Uterus (tissue), 4 donors: ENCODE results near the gene REN. TPM values are rescaled to one million over a fixed set of nuclear protein-coding genes. Genes with fewer than 3 reads are reported as not detected.
A peak's percentile ranks its signal among the peaks of the same experiment; 100 is the strongest.

Source experiments
- DNase-seq, 2 donors: peaks; one replicate each; pipeline ENCODE4 v3.0.0-alpha.2; 2019 to 2020
- H3K27ac ChIP-seq, 2 donors: fragments of 200-600 bp; sonication (generic); 1 replicate in 1 of 2; 2 replicates in 1 of 2; pipeline ENCODE4 v1.5.1; 2016 to 2018
- H3K27me3 ChIP-seq, 2 donors: fragments of 200-600 bp; sonication (generic); one replicate each; pipeline ENCODE4 v1.5.1; 2018 to 2019; ENCODE audit warnings: control low read depth in 1 of 2
- H3K36me3 ChIP-seq, 2 donors: fragments of 200-600 bp; sonication (generic); one replicate each; pipeline ENCODE4 v1.5.1; 2019; ENCODE audit warnings: control low read depth in 1 of 2
- H3K4me1 ChIP-seq, 2 donors: fragments of 200-600 bp; sonication (generic); one replicate each; pipeline ENCODE4 v1.5.1; 2018 to 2019; ENCODE audit warnings: control low read depth in 1 of 2
- H3K4me3 ChIP-seq, 2 donors: fragments of 200-600 bp; sonication (generic); 1 replicate in 1 of 2; 2 replicates in 1 of 2; pipeline ENCODE4 v1.5.1; 2018 to 2019; ENCODE audit warnings: mild to moderate bottlenecking in 1 of 2
- H3K9me3 ChIP-seq, 2 donors: fragments of 200-600 bp; sonication (generic); one replicate each; pipeline ENCODE4 v1.5.1; 2019; ENCODE audit warnings: control low read depth in 1 of 2
- CTCF ChIP-seq, 4 experiments: fragments of 200-600 bp in 2 of 4; fragments of 450-650 bp in 2 of 4; sonication (generic) in 2 of 4; IDR thresholded peaks; one replicate each; pipeline ENCODE4 v1.5.1; 2016 to 2019; ENCODE audit warnings: antibody characterized with exemption in 4 of 4, mild to moderate bottlenecking in 2 of 4, moderate library complexity in 1 of 4
- POLR2A ChIP-seq, 2 donors: fragments of 450-650 bp; IDR thresholded peaks; one replicate each; pipeline ENCODE4 v1.6.1; 2016; ENCODE audit warnings: antibody characterized with exemption in 2 of 2, mild to moderate bottlenecking in 1 of 2, moderate library complexity in 1 of 2
- intact Hi-C: fragments of 100-400 bp; cut with DNase I; formaldehyde crosslinking; loops from one replicate; pipeline ENCODE4 v1.15.1; 2023; ENCODE audit warnings: low total_unique reads
- total RNA-seq, 4 donors: library from RNA; depleted of rRNA in 3 of 4; stranded (reverse); fragments of >200 nt in 3 of 4; gene quantifications; one replicate each; pipeline versions ENCODE4 v1.1.0 to v1.2.4, GENCODE V29; 2014 to 2023
- donor health status: DM: yes; HTN: yes; CAD: no.

REN gene
- total RNA-seq, 4 donors from 2014 or later: 6.8 to 9.4 TPM; not detected in 2

- Histone ChIP-seq H3K27ac (no peak overlapping the region), H3K4me3 (no peak overlapping the region), H3K27me3 (no peaks in the 10 kb centered on the region), H3K36me3 (no peaks in the 10 kb centered on the region), H3K9me3 (no peaks in the 10 kb centered on the region), H3K4me1 (peaks cover 0 to 4% of the 10 kb centered on the region in 2 donors)
- no peak for TF ChIP-seq CTCF (IDR thresholded peaks at IDR 0.05)
- intact Hi-C loops: no loop called here
- DNase-seq: no peak
These were observed 25.3 kb upstream of the REN start for GRCh38 chr1:204191456-204191855.

GRCh38 chr1:204190212-204191211 lies 24.4 kb upstream of the REN start:
- no peaks in the 10 kb centered on the region for H3K9me3 ChIP-seq
- peak overlapping the region in 1 of 2 donors; percentile 71 for H3K27ac ChIP-seq
- TF ChIP-seq POLR2A (IDR thresholded peaks at IDR 0.05): no peak
- TF ChIP-seq CTCF (IDR thresholded peaks at IDR 0.05): no peak
- H3K4me1 ChIP-seq: peaks cover 0 to 4% of the 10 kb centered on the region in 2 donors
- H3K36me3 ChIP-seq: no peaks in the 10 kb centered on the region
- intact Hi-C loops: no loop called here
- peak; percentile 43 to 52 for DNase-seq
- H3K27me3 ChIP-seq: no peaks in the 10 kb centered on the region
- peak overlapping the region in 1 of 2 donors; percentile 17 for H3K4me3 ChIP-seq

- H3K27me3 ChIP-seq: no peaks in the 10 kb centered on the region
- no peak for DNase-seq
These were observed 23.0 kb upstream of the REN start for GRCh38 chr1:204188959-204189639.

GRCh38 chr1:204186597-204186996 lies 20.5 kb upstream of the REN start:
- Histone ChIP-seq H3K27me3 (no peaks in the 10 kb centered on the region), H3K36me3 (no peaks in the 10 kb centered on the region), H3K4me3 (no peak overlapping the region), H3K27ac (no peak overlapping the region), H3K9me3 (no peaks in the 10 kb centered on the region), H3K4me1 (peaks cover 0 to 4% of the 10 kb centered on the region in 2 donors)
- TF ChIP-seq CTCF (IDR thresholded peaks at IDR 0.05) (no peak), POLR2A (IDR thresholded peaks at IDR 0.05) (no peak)
- DNase-seq: no peak
- intact Hi-C loops: no loop called here

More at GRCh38 chr1:204188959-204189639, 23.0 kb upstream of the REN start:
- Histone ChIP-seq H3K36me3 (no peaks in the 10 kb centered on the region), H3K9me3 (no peaks in the 10 kb centered on the region), H3K27ac (no peak overlapping the region), H3K4me1 (peaks cover 0 to 4% of the 10 kb centered on the region in 2 donors), H3K4me3 (no peak overlapping the region)
- intact Hi-C loops: no loop called here
- TF ChIP-seq POLR2A (IDR thresholded peaks at IDR 0.05): no peak
- TF ChIP-seq CTCF (IDR thresholded peaks at IDR 0.05): no peak

- no peak overlapping the region for H3K4me3 ChIP-seq
- TF ChIP-seq POLR2A (IDR thresholded peaks at IDR 0.05) (no peak), CTCF (IDR thresholded peaks at IDR 0.05) (no peak)
- no peaks in the 10 kb centered on the region for H3K9me3 ChIP-seq
- no peaks in the 10 kb centered on the region for H3K27me3 ChIP-seq
- H3K27ac ChIP-seq: no peak overlapping the region
- H3K36me3 ChIP-seq: no peaks in the 10 kb centered on the region
- no peak for DNase-seq
- intact Hi-C loops: no loop called here
- no peaks in the 10 kb centered on the region for H3K4me1 ChIP-seq
These were observed 15.0 kb upstream of the REN start for GRCh38 chr1:204181116-204181515.
